ENCODE measurements around the gene APOL2. TPM values are rescaled to one million over a fixed set of nuclear protein-coding genes. Genes with fewer than 3 reads are reported as not detected.

APOL2 gene
- total RNA-seq: 64.3 and 84.6 TPM in 2 replicates

GRCh38 chr22:36239401-36240171 lies at the start of gene APOL2:
TSS of gene APOL2 (minus strand) at chr22:36239527. CDS start at chr22:36233162, 6,365 bp downstream.

GRCh38 chr22:36252754-36253522 lies 13.6 kb upstream of the APOL2 start, which contains the start of gene APOL1:
TSS of gene APOL1 (plus strand) at chr22:36253133. CDS start at chr22:36254956, 1,823 bp downstream.

GRCh38 chr22:36201630-36202319 lies 37.6 kb downstream of the APOL2 start, which contains the start of gene APOL4:
TSS of gene APOL4 (minus strand) at chr22:36201809. CDS start at chr22:36201734, 75 bp downstream.

Small RNA genes within 50 kb of the gene (small RNA-seq; reads per million reads assigned to genes)
- not detected for gene MIR6819

Other genes with a start within 250 kb of the APOL2 start
- gene RBFOX2, start 210.7 kb downstream of the APOL2 start, total RNA-seq: 243 and 273 TPM in 2 replicates
- 15.4 and 19.1 TPM in 2 replicates for gene APOL3, start 78.8 kb downstream of the APOL2 start, total RNA-seq
- gene APOL4, start 37.7 kb downstream of the APOL2 start, total RNA-seq: 1.8 and 2.9 TPM in 2 replicates
- gene APOL1, start 13.6 kb upstream of the APOL2 start, total RNA-seq: 2.3 and 3.3 TPM in 2 replicates
- 1,214 and 1,222 TPM in 2 replicates for gene MYH9, start 148.4 kb upstream of the APOL2 start, total RNA-seq
- 26.8 and 32.2 TPM in 2 replicates for gene TXN2, start 242.1 kb upstream of the APOL2 start, total RNA-seq